ENCODE data around the gene NAGS. TPM values are rescaled to one million over a fixed set of nuclear protein-coding genes. Genes with fewer than 3 reads are reported as not detected.
"Not testable (repeated sequence)": the region's sequence is repeated elsewhere in the genome, so short reads cannot be mapped to it uniquely, and the experiment has no call there.

The NAGS gene
- total and polyA plus RNA-seq, 8 donors, result 2.4 to 7.0 (median 3.7) TPM

- H3K27ac ChIP-seq, result no peak overlapping the region
- no peaks in the 10 kb centered on the region for H3K4me1 ChIP-seq
- peak in 1 of 4 donors; percentile 23 for DNase-seq
- no peaks in the 10 kb centered on the region for H3K9me3 ChIP-seq
- H3K27me3 ChIP-seq, result peaks cover 0 to 25% of the 10 kb centered on the region in 2 donors
- TF ChIP-seq, protein P1, sequence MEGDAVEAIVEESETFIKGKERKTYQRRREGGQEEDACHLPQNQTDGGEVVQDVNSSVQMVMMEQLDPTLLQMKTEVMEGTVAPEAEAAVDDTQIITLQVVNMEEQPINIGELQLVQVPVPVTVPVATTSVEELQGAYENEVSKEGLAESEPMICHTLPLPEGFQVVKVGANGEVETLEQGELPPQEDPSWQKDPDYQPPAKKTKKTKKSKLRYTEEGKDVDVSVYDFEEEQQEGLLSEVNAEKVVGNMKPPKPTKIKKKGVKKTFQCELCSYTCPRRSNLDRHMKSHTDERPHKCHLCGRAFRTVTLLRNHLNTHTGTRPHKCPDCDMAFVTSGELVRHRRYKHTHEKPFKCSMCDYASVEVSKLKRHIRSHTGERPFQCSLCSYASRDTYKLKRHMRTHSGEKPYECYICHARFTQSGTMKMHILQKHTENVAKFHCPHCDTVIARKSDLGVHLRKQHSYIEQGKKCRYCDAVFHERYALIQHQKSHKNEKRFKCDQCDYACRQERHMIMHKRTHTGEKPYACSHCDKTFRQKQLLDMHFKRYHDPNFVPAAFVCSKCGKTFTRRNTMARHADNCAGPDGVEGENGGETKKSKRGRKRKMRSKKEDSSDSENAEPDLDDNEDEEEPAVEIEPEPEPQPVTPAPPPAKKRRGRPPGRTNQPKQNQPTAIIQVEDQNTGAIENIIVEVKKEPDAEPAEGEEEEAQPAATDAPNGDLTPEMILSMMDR (IDR thresholded peaks at IDR 0.05), result no peak
- no peak overlapping the region for H3K4me3 ChIP-seq
- intact Hi-C loops (cut with DNase I), result no loop called here
- ATAC-seq, result no peak
- H3K36me3 ChIP-seq, result no peaks in the 10 kb centered on the region
Measured at GRCh38 chr17:43962479-43962878, 41.9 kb upstream of the NAGS start.

GRCh38 chr17:43966276-43966675, 38.1 kb upstream of the NAGS start:
- Histone ChIP-seq H3K4me3 (no peak overlapping the region), H3K27ac (no peak overlapping the region), H3K9me3 (no peaks in the 10 kb centered on the region), H3K4me1 (no peaks in the 10 kb centered on the region), H3K36me3 (no peaks in the 10 kb centered on the region), H3K27me3 (peaks cover 0 to 18% of the 10 kb centered on the region in 2 donors)
- TF ChIP-seq, protein P1 (IDR thresholded peaks at IDR 0.05), result no peak
- DNase-seq (no peak), ATAC-seq (no peak)
- intact Hi-C loops (cut with DNase I), result no loop called here

- DNase-seq (peak in 1 of 4 donors; percentile 7), ATAC-seq (no peak)
- no peak overlapping the region for H3K4me3 ChIP-seq
- TF ChIP-seq, protein P1 (IDR thresholded peaks at IDR 0.05), result no peak
- H3K36me3 ChIP-seq, result no peaks in the 10 kb centered on the region
- H3K27me3 ChIP-seq, result peaks cover 0 to 7% of the 10 kb centered on the region in 2 donors
- no peaks in the 10 kb centered on the region for H3K9me3 ChIP-seq
- H3K27ac ChIP-seq, result no peak overlapping the region
- intact Hi-C loops (cut with DNase I), result no loop called here
- H3K4me1 ChIP-seq, result no peaks in the 10 kb centered on the region
Measured at GRCh38 chr17:43967251-43967875, 37.1 kb upstream of the NAGS start.

- ATAC-seq, result no peak
- Histone ChIP-seq H3K4me1 (no peaks in the 10 kb centered on the region), H3K4me3 (no peak overlapping the region), H3K9me3 (no peaks in the 10 kb centered on the region), H3K27ac (no peak overlapping the region), H3K27me3 (peaks cover 0 to 15% of the 10 kb centered on the region in 2 donors), H3K36me3 (no peaks in the 10 kb centered on the region)
- intact Hi-C loops (cut with DNase I), result no loop called here
- TF ChIP-seq, protein P1 (IDR thresholded peaks at IDR 0.05), result no peak
- DNase-seq, result no peak
Measured at GRCh38 chr17:43970366-43970765, 34.1 kb upstream of the NAGS start.

DNA sequence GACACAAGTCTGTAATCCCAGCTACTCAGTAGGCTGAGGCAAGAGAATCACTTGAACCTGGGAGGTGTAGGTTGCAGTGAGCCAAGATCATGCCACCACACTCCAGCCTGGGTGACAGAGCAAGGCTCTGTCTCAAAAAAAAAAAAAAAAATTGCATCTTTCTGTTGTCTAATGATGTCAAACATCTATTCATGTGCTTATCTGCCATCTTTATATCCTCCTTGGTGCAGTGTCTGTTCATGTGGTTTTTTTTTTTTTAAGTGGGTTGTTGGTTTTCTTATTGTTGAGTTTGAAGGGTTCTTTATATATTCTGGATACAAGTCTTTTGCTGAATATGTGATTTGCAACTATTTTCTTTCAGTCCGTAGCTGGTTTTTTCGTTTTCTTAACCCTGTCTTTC, 33.0 kb upstream of the NAGS start:
- ATAC-seq; H3K9me3 ChIP-seq; H3K4me1 ChIP-seq; DNase-seq; H3K36me3 ChIP-seq; H3K4me3 ChIP-seq; intact Hi-C loops (cut with DNase I); H3K27ac ChIP-seq: not testable (repeated sequence)
- H3K27me3 ChIP-seq, result peaks cover 0 to 15% of the 10 kb centered on the region in 2 donors

DNA sequence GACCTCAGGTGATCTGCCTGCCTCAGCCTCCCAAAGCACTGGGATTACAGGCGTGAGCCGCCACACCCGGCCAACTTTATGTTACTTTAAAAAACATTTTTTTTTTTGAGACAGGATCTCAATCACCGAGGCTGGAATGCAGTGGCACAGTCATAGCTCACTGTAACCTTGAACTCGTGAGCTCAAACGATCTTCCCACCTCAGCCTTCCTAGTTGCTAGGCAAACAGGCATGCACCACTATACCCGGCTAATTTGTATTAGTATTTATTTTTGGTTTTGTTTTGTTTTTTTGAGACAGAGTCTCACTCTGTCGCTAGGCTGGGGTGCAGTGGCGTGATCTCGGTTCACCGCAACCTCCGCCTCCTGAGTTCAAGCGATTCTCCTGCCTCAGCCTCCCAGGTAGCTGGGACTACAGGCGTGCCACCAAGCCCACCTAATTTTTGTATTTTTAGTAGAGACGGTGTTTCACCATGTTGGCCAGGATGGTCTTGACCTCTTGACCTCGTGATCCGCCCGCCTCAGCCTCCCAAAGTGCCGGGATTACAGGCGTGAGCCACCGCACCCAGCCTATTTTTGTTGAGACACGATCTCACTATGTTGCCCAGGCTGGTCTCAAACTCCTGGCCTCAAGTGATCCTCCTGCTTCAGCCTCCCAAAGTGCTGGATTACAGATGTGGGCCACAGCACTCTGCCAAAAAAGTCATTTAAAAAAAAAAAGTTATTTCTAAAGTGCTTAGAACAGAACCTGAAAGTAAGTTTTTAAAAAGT, 31.8 kb upstream of the NAGS start:
- ATAC-seq; H3K9me3 ChIP-seq; H3K36me3 ChIP-seq; H3K27ac ChIP-seq; H3K4me1 ChIP-seq; intact Hi-C loops (cut with DNase I); H3K4me3 ChIP-seq: not testable (repeated sequence)
- H3K27me3 ChIP-seq, result peaks cover 0 to 22% of the 10 kb centered on the region in 2 donors
- DNase-seq, result peak in 1 of 4 donors; percentile 20
